ENCODE results near the gene BBS9. TPM values are rescaled to one million over a fixed set of nuclear protein-coding genes. Genes with fewer than 3 reads are reported as not detected.

The BBS9 gene
- total and polyA plus RNA-seq, 2 experiments from 2014 or later, result 27.2 to 66.1 TPM

DNA sequence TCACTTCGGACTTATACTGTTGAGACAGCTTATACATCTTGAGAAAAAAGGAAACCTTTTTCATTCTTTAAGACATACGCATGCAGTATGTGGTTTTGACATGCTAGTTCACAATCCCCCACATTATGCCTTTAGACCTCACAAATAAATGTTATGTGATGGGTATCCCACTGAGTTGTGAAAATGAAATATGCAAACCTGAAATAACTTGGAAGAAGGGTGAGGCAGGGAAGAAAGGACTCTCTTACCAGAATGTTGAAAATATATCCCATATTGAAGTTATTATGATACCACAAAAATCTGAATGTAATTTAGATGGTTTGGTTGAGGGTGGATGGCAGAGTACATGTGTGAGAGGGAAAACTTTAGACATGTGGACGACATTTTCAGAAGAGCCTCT, 379.8 kb downstream of the BBS9 start:
- ATAC-seq (no peak), DNase-seq (ENCODE audit: low spot score) (no peak)
- H3K27me3 Mint-ChIP-seq (ENCODE audit: insufficient read depth, low read depth, poor library complexity), result no peaks in the 10 kb centered on the region
- Histone ChIP-seq H3K27me3 (ENCODE audit: insufficient read depth) (no peaks in the 10 kb centered on the region), H3K27ac (ENCODE audit: low read depth) (no peak overlapping the region), H3K9me2 (ENCODE audit: insufficient read depth) (no peaks in the 10 kb centered on the region), H3K4me2 (no peak overlapping the region), H4K20me1 (replicated peaks; ENCODE audit: insufficient read depth) (no peaks in the 10 kb centered on the region), H3K79me2 (replicated peaks; ENCODE audit: insufficient read depth) (no peaks in the 10 kb centered on the region), H3K36me3 (ENCODE audit: insufficient read depth) (no peaks in the 10 kb centered on the region), H3F3A (replicated peaks; ENCODE audit: low read depth) (no peaks in the 10 kb centered on the region), H3K4me1 (ENCODE audit: insufficient read depth) (no peaks in the 10 kb centered on the region), H3K4me3 (no peak overlapping the region), H2AFZ (no peak overlapping the region)
- no peak overlapping the region for H3K4me3 Mint-ChIP-seq
- H3K4me1 Mint-ChIP-seq, result peaks cover 2% of the 10 kb centered on the region; the same call in 2 of the 3 replicates
- no peaks in the 10 kb centered on the region for H3K36me3 Mint-ChIP-seq (ENCODE audit: low read depth)
- no peaks in the 10 kb centered on the region for H3K9me3 Mint-ChIP-seq
- no peak overlapping the region for H3K27ac Mint-ChIP-seq
- no peak for TF ChIP-seq REST (IDR thresholded peaks at IDR 0.05; ENCODE audit: unreplicated experiment)
- TF ChIP-seq, protein P1, sequence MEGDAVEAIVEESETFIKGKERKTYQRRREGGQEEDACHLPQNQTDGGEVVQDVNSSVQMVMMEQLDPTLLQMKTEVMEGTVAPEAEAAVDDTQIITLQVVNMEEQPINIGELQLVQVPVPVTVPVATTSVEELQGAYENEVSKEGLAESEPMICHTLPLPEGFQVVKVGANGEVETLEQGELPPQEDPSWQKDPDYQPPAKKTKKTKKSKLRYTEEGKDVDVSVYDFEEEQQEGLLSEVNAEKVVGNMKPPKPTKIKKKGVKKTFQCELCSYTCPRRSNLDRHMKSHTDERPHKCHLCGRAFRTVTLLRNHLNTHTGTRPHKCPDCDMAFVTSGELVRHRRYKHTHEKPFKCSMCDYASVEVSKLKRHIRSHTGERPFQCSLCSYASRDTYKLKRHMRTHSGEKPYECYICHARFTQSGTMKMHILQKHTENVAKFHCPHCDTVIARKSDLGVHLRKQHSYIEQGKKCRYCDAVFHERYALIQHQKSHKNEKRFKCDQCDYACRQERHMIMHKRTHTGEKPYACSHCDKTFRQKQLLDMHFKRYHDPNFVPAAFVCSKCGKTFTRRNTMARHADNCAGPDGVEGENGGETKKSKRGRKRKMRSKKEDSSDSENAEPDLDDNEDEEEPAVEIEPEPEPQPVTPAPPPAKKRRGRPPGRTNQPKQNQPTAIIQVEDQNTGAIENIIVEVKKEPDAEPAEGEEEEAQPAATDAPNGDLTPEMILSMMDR (conservative IDR thresholded peaks at IDR 0.05; ENCODE audit: low read depth in 2 of 2), result no peak

DNA sequence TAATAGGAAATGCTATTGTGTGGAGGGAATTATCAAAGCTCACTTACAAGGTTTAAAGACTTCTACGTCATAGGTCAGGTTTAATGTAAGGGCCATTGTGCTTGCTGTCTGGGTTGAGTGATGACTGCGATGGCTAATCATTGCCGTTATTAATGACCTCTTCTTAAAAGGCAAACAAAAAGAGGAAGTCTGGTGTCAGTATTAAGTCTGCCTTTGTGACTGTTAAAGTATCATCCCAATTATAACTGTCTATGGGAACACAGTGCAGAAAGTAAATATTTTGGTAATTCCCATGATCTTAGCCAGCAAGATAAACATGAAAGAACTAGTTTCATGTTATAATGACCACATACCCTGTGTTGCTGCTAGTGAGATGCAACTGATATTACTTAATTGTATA, 382.4 kb downstream of the BBS9 start:
- Histone ChIP-seq H3K9me2 (ENCODE audit: insufficient read depth) (no peaks in the 10 kb centered on the region), H3K4me2 (no peak overlapping the region), H3K36me3 (ENCODE audit: insufficient read depth) (no peaks in the 10 kb centered on the region), H4K20me1 (replicated peaks; ENCODE audit: insufficient read depth) (no peaks in the 10 kb centered on the region; the same call in 1 of the 2 replicates), H3K27ac (ENCODE audit: low read depth) (no peak overlapping the region), H3K79me2 (replicated peaks; ENCODE audit: insufficient read depth) (no peaks in the 10 kb centered on the region), H3K4me3 (no peak overlapping the region), H3F3A (replicated peaks; ENCODE audit: low read depth) (no peaks in the 10 kb centered on the region), H3K27me3 (ENCODE audit: insufficient read depth) (no peaks in the 10 kb centered on the region), H3K4me1 (ENCODE audit: insufficient read depth) (no peaks in the 10 kb centered on the region), H2AFZ (no peak overlapping the region)
- H3K4me1 Mint-ChIP-seq, result peaks cover 2% of the 10 kb centered on the region; the same call in 1 of the 3 replicates
- no peak overlapping the region for H3K4me3 Mint-ChIP-seq
- DNase-seq (ENCODE audit: low spot score) (no peak), ATAC-seq (no peak)
- TF ChIP-seq STAT1 (IDR thresholded peaks at IDR 0.05; ENCODE audit: unreplicated experiment) (no peak), EZH2phosphoT487 (IDR thresholded peaks at IDR 0.05; ENCODE audit: unreplicated experiment) (no peak), ZNF331 (CRISPR knock-in tag; IDR thresholded peaks at IDR 0.05; ENCODE audit: low read depth) (no peak), POLR2AphosphoS5 (IDR thresholded peaks at IDR 0.05; ENCODE audit: low read depth) (no peak), CREB1 (CRISPR knock-in tag; IDR thresholded peaks at IDR 0.05; ENCODE audit: low read depth) (no peak), JUNB (IDR thresholded peaks at IDR 0.05; ENCODE audit: unreplicated experiment) (no peak), ZNF114 (CRISPR knock-in tag; IDR thresholded peaks at IDR 0.05) (no peak)
- TF ChIP-seq, protein P2, sequence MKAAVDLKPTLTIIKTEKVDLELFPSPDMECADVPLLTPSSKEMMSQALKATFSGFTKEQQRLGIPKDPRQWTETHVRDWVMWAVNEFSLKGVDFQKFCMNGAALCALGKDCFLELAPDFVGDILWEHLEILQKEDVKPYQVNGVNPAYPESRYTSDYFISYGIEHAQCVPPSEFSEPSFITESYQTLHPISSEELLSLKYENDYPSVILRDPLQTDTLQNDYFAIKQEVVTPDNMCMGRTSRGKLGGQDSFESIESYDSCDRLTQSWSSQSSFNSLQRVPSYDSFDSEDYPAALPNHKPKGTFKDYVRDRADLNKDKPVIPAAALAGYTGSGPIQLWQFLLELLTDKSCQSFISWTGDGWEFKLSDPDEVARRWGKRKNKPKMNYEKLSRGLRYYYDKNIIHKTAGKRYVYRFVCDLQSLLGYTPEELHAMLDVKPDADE (IDR thresholded peaks at IDR 0.05), result no peak
- no peak overlapping the region for H3K27ac Mint-ChIP-seq
- H3K27me3 Mint-ChIP-seq (ENCODE audit: insufficient read depth, low read depth, poor library complexity), result no peaks in the 10 kb centered on the region
- no peaks in the 10 kb centered on the region for H3K9me3 Mint-ChIP-seq
- H3K36me3 Mint-ChIP-seq (ENCODE audit: low read depth), result no peaks in the 10 kb centered on the region

Data from GM23338 (cell line).